HEK293 (cell line): ENCODE results near the gene CCDC88C.

Source experiments
- CTCF ChIA-PET: fragments of 350-600 bp; formaldehyde crosslinking; extraction: SDS; loops from one replicate; lab custom pipeline; 2021; ENCODE audit warnings: antibody characterized with exemption; lab: Yijun Ruan, JAX
- POLR2A ChIA-PET: fragments of 300-600 bp; formaldehyde crosslinking; extraction: SDS; loops from one replicate; lab custom pipeline; 2020; ENCODE audit warnings: antibody characterized with exemption, inconsistent platforms; lab: Yijun Ruan, JAX
- H3K27ac ChIP-seq: fragments of 200-500 bp; sonication (Bioruptor generic); 2 replicates; pipeline ENCODE4 v1.5.1; 2014; ENCODE audit warnings: low read depth, low read length, control low read depth, inconsistent platforms; ENCODE audit errors: extremely low read depth
- H3K36me3 ChIP-seq, 2 experiments: fragments of 200-500 bp in 1 of 2; sonication (Bioruptor generic) in 1 of 2; 1 replicate in 1 of 2; 2 replicates in 1 of 2; pipeline ENCODE4 v1.5.1; 2014 to 2017; ENCODE audit warnings: inconsistent platforms in 2 of 2, low read length in 2 of 2; ENCODE audit not compliant: control insufficient read depth in 2 of 2, insufficient read depth in 1 of 2
- H3K4me1 ChIP-seq: fragments of 200-500 bp; sonication (Bioruptor generic); 2 replicates; pipeline ENCODE4 v1.5.1; 2014; ENCODE audit warnings: mild to moderate bottlenecking, low read length, inconsistent platforms; ENCODE audit not compliant: control insufficient read depth, insufficient read depth
- H3K4me3 ChIP-seq: 2 replicates; pipeline ENCODE4 v1.5.1; 2011; ENCODE audit warnings: low read depth, mild to moderate bottlenecking, control low read depth, low read length, moderate library complexity
- H3K9me3 ChIP-seq: fragments of 200-500 bp; sonication (Bioruptor generic); 2 replicates; pipeline ENCODE4 v1.5.1; 2014; ENCODE audit warnings: low read depth, low read length, inconsistent platforms; ENCODE audit not compliant: control insufficient read depth, insufficient read depth
- GLIS2 ChIP-seq: fragments of 450-650 bp; formaldehyde crosslinking; IDR thresholded peaks from 2 replicates; pipeline ENCODE4 v1.5.1; 2016; ENCODE audit warnings: missing biosample characterization, missing genetic modification characterization
- IKZF3 ChIP-seq: fragments of 450-650 bp; IDR thresholded peaks from 2 replicates; pipeline ENCODE4 v1.5.0; 2018; ENCODE audit warnings: missing biosample characterization, mild to moderate bottlenecking, missing genetic modification characterization, moderate library complexity
- KLF16 ChIP-seq: fragments of 450-650 bp; formaldehyde crosslinking; IDR thresholded peaks from 2 replicates; pipeline ENCODE4 v1.5.1; 2017; ENCODE audit warnings: missing biosample characterization, missing genetic modification characterization
- MYNN ChIP-seq: fragments of 450-650 bp; formaldehyde crosslinking; IDR thresholded peaks from 2 replicates; pipeline ENCODE4 v1.5.1; 2016; ENCODE audit warnings: missing biosample characterization, missing genetic modification characterization, borderline replicate concordance
- MZF1 ChIP-seq: fragments of 450-650 bp; formaldehyde crosslinking; IDR thresholded peaks from 2 replicates; pipeline ENCODE4 v1.5.1; 2017; ENCODE audit warnings: missing biosample characterization, missing genetic modification characterization, borderline replicate concordance
- ZBTB20 ChIP-seq: fragments of 450-650 bp; formaldehyde crosslinking; IDR thresholded peaks from 2 replicates; pipeline ENCODE4 v1.5.1; 2016; ENCODE audit warnings: missing biosample characterization, missing genetic modification characterization
- ZBTB7A ChIP-seq: fragments of 450-650 bp; formaldehyde crosslinking; IDR thresholded peaks from 2 replicates; pipeline ENCODE4 v1.5.1; 2016; ENCODE audit warnings: low read depth, missing biosample characterization, missing genetic modification characterization
- ZNF37A ChIP-seq: fragments of 450-650 bp; IDR thresholded peaks from 2 replicates; pipeline ENCODE4 v1.5.1; 2018; ENCODE audit warnings: missing biosample characterization, missing genetic modification characterization
- ZNF394 ChIP-seq: fragments of 450-650 bp; formaldehyde crosslinking; IDR thresholded peaks from 2 replicates; pipeline ENCODE4 v1.5.1; 2016; ENCODE audit warnings: missing biosample characterization, missing genetic modification characterization, mild to moderate bottlenecking, moderate library complexity, borderline replicate concordance
- ZNF404 ChIP-seq: fragments of 450-650 bp; formaldehyde crosslinking; IDR thresholded peaks from 2 replicates; pipeline ENCODE4 v1.5.1; 2017; ENCODE audit warnings: missing biosample characterization, missing genetic modification characterization
- ZNF514 ChIP-seq: fragments of 450-650 bp; formaldehyde crosslinking; IDR thresholded peaks from 2 replicates; pipeline ENCODE4 v1.5.1; 2016; ENCODE audit warnings: missing biosample characterization, missing genetic modification characterization
- ZNF544 ChIP-seq: fragments of 450-650 bp; formaldehyde crosslinking; IDR thresholded peaks from 2 replicates; pipeline ENCODE4 v1.5.0; 2017; ENCODE audit warnings: missing biosample characterization, missing genetic modification characterization
- ZNF561 ChIP-seq: fragments of 450-650 bp; IDR thresholded peaks from 2 replicates; pipeline ENCODE4 v1.5.1; 2018; ENCODE audit warnings: missing biosample characterization, missing genetic modification characterization, borderline replicate concordance
- ZNF571 ChIP-seq: fragments of 450-650 bp; formaldehyde crosslinking; IDR thresholded peaks from 2 replicates; pipeline ENCODE4 v1.5.0; 2017; ENCODE audit warnings: missing biosample characterization, missing genetic modification characterization
- ZNF623 ChIP-seq: fragments of 450-650 bp; formaldehyde crosslinking; IDR thresholded peaks from 2 replicates; pipeline ENCODE4 v1.5.1; 2016; ENCODE audit warnings: missing biosample characterization, missing genetic modification characterization
- ZNF654 ChIP-seq: fragments of 450-650 bp; formaldehyde crosslinking; IDR thresholded peaks from 2 replicates; pipeline ENCODE4 v1.5.1; 2016; ENCODE audit warnings: low read depth, missing biosample characterization, missing genetic modification characterization
- ZNF658 ChIP-seq: fragments of 450-650 bp; formaldehyde crosslinking; IDR thresholded peaks from 2 replicates; pipeline ENCODE4; 2016; ENCODE audit warnings: missing biosample characterization, missing genetic modification characterization
- ZNF660 ChIP-seq: fragments of 450-650 bp; IDR thresholded peaks from 2 replicates; pipeline ENCODE4 v1.5.1; 2018; ENCODE audit warnings: missing biosample characterization, mild to moderate bottlenecking, missing genetic modification characterization
- ZNF76 ChIP-seq: fragments of 450-650 bp; formaldehyde crosslinking; IDR thresholded peaks from 2 replicates; pipeline ENCODE4; 2016; ENCODE audit warnings: low read depth, missing biosample characterization, missing genetic modification characterization, borderline replicate concordance
- ZNF776 ChIP-seq: fragments of 450-650 bp; formaldehyde crosslinking; IDR thresholded peaks from 2 replicates; pipeline ENCODE4 v1.5.0; 2017; ENCODE audit warnings: missing biosample characterization, missing genetic modification characterization, borderline replicate concordance
- ZNF791 ChIP-seq: fragments of 450-650 bp; formaldehyde crosslinking; IDR thresholded peaks from 2 replicates; pipeline ENCODE4 v1.5.1; 2016; ENCODE audit warnings: missing biosample characterization, missing genetic modification characterization
- TF ChIP-seq, protein P1 (sequence below): fragments of 450-650 bp; formaldehyde crosslinking; IDR thresholded peaks from 2 replicates; pipeline ENCODE4 v1.5.1; 2017; ENCODE audit warnings: missing biosample characterization, mild to moderate bottlenecking, missing genetic modification characterization, moderate library complexity
- TF ChIP-seq, protein P2 (sequence below): fragments of 450-650 bp; formaldehyde crosslinking; IDR thresholded peaks from 2 replicates; pipeline ENCODE4 v1.5.1; 2016; ENCODE audit warnings: missing biosample characterization, missing genetic modification characterization
- TF ChIP-seq, protein P3 (sequence below): fragments of 450-650 bp; formaldehyde crosslinking; IDR thresholded peaks from 2 replicates; pipeline ENCODE4 v1.5.1; 2016; ENCODE audit warnings: missing biosample characterization, missing genetic modification characterization
- TF ChIP-seq, protein P4 (sequence below): fragments of 450-650 bp; formaldehyde crosslinking; IDR thresholded peaks from 2 replicates; pipeline ENCODE4 v1.5.1; 2016; ENCODE audit warnings: missing biosample characterization, missing genetic modification characterization

Gene CCDC88C

GRCh38 chr14:91339671-91340369 lies 77.8 kb downstream of the CCDC88C start:
- peaks cover 0 to 27% of the 10 kb centered on the region in 2 experiments; a peak in 2 of 3 replicates for H3K36me3 ChIP-seq
- no peak for TF ChIP-seq ZNF654
- TF ChIP-seq, protein P1, sequence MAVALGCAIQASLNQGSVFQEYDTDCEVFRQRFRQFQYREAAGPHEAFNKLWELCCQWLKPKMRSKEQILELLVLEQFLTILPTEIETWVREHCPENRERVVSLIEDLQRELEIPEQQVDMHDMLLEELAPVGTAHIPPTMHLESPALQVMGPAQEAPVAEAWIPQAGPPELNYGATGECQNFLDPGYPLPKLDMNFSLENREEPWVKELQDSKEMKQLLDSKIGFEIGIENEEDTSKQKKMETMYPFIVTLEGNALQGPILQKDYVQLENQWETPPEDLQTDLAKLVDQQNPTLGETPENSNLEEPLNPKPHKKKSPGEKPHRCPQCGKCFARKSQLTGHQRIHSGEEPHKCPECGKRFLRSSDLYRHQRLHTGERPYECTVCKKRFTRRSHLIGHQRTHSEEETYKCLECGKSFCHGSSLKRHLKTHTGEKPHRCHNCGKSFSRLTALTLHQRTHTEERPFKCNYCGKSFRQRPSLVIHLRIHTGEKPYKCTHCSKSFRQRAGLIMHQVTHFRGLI (tag by site-specific recombination), result no peak
- no peak for TF ChIP-seq ZNF660 (tag by site-specific recombination)
- TF ChIP-seq ZNF776 (tag by site-specific recombination), result no peak
- no peak for TF ChIP-seq ZBTB7A
- TF ChIP-seq, protein P2, sequence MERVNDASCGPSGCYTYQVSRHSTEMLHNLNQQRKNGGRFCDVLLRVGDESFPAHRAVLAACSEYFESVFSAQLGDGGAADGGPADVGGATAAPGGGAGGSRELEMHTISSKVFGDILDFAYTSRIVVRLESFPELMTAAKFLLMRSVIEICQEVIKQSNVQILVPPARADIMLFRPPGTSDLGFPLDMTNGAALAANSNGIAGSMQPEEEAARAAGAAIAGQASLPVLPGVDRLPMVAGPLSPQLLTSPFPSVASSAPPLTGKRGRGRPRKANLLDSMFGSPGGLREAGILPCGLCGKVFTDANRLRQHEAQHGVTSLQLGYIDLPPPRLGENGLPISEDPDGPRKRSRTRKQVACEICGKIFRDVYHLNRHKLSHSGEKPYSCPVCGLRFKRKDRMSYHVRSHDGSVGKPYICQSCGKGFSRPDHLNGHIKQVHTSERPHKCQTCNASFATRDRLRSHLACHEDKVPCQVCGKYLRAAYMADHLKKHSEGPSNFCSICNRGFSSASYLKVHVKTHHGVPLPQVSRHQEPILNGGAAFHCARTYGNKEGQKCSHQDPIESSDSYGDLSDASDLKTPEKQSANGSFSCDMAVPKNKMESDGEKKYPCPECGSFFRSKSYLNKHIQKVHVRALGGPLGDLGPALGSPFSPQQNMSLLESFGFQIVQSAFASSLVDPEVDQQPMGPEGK (tag by site-specific recombination), result no peak
- TF ChIP-seq, protein P3, sequence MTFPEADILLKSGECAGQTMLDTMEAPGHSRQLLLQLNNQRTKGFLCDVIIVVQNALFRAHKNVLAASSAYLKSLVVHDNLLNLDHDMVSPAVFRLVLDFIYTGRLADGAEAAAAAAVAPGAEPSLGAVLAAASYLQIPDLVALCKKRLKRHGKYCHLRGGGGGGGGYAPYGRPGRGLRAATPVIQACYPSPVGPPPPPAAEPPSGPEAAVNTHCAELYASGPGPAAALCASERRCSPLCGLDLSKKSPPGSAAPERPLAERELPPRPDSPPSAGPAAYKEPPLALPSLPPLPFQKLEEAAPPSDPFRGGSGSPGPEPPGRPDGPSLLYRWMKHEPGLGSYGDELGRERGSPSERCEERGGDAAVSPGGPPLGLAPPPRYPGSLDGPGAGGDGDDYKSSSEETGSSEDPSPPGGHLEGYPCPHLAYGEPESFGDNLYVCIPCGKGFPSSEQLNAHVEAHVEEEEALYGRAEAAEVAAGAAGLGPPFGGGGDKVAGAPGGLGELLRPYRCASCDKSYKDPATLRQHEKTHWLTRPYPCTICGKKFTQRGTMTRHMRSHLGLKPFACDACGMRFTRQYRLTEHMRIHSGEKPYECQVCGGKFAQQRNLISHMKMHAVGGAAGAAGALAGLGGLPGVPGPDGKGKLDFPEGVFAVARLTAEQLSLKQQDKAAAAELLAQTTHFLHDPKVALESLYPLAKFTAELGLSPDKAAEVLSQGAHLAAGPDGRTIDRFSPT, result no peak
- no peak for TF ChIP-seq GLIS2 (tag by site-specific recombination)
- TF ChIP-seq ZNF394 (tag by site-specific recombination), result no peak
- no peak for TF ChIP-seq ZNF561 (tag by site-specific recombination)
- TF ChIP-seq ZNF571, result no peak
- no peak for TF ChIP-seq ZNF544 (tag by site-specific recombination)
- TF ChIP-seq, protein P4, sequence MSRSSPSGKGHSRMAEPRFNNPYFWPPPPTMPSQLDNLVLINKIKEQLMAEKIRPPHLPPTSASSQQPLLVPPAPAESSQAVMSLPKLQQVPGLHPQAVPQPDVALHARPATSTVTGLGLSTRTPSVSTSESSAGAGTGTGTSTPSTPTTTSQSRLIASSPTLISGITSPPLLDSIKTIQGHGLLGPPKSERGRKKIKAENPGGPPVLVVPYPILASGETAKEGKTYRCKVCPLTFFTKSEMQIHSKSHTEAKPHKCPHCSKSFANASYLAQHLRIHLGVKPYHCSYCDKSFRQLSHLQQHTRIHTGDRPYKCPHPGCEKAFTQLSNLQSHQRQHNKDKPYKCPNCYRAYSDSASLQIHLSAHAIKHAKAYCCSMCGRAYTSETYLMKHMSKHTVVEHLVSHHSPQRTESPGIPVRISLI (tag by site-specific recombination), result no peak
- no peak overlapping the region for H3K27ac ChIP-seq
- ChIA-PET POLR2A (no interaction called here), CTCF (interaction anchor here (3.6 kb wide), 1 partner anchor 16 kb away, joined by 18 read pairs; no protein-coding TSS in a partner anchor)
- no peaks in the 10 kb centered on the region for H3K4me1 ChIP-seq
- H3K9me3 ChIP-seq, result no peaks in the 10 kb centered on the region
- H3K4me3 ChIP-seq, result no peak overlapping the region

- H3K27ac ChIP-seq, result no peak overlapping the region
- ChIA-PET POLR2A (no interaction called here), CTCF (interaction anchor here (0.5 to 3.6 kb wide), 2 partner anchors 9 to 15 kb away, joined by 3 to 18 read pairs; no protein-coding TSS in a partner anchor)
- no peaks in the 10 kb centered on the region for H3K9me3 ChIP-seq
- H3K4me1 ChIP-seq, result no peaks in the 10 kb centered on the region
- H3K4me3 ChIP-seq, result no peak overlapping the region
- TF ChIP-seq MYNN (tag by site-specific recombination) (no peak), ZNF404 (tag by site-specific recombination) (no peak), ZBTB20 (no peak), IKZF3 (tag by site-specific recombination) (no peak), KLF16 (tag by site-specific recombination) (no peak), ZNF623 (no peak), ZNF76 (no peak), ZNF514 (tag by site-specific recombination) (no peak), MZF1 (tag by site-specific recombination) (no peak), ZNF654 (no peak), ZNF658 (tag by site-specific recombination) (no peak), ZNF37A (tag by site-specific recombination) (no peak), ZNF791 (tag by site-specific recombination) (no peak)
- TF ChIP-seq, all 188 proteins: peak for 0
- H3K36me3 ChIP-seq, result peaks cover 0 to 27% of the 10 kb centered on the region in 2 experiments; a peak in 2 of 3 replicates
Measured at GRCh38 chr14:91339076-91339475, 78.5 kb downstream of the CCDC88C start.
